NOMO-1 (cell line): Measurements from ENCODE around the gene RUNX2.

Experiments
- DNase-seq, 2 experiments: peaks; one replicate each; lab custom pipeline; 2025; ENCODE audit not compliant: unreplicated experiment in 2 of 2; lab: John Stamatoyannopoulos, UW

The RUNX2 gene

DNA sequence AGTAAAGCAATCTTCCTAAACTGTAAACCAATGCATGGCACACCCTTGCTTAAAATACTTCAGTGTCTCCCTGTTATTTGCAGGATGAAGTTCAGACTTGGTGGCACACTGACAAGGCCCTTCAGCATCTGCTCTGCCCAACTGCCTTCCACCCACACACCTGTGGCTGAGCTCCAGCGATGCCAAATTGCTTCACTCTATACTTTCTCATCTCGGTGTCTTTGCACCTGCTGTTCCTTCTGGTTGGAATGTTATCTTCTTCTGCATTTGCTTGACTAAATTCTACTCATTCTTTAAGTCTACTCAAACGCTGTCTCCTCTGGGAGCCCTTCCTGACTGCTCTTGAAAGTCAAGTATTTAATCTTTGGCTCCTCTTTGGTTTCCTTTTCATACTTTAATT lies 149.7 kb downstream of the RUNX2 start:
- DNase-seq, result peak in 1 of 2 experiments; percentile 27

DNA sequence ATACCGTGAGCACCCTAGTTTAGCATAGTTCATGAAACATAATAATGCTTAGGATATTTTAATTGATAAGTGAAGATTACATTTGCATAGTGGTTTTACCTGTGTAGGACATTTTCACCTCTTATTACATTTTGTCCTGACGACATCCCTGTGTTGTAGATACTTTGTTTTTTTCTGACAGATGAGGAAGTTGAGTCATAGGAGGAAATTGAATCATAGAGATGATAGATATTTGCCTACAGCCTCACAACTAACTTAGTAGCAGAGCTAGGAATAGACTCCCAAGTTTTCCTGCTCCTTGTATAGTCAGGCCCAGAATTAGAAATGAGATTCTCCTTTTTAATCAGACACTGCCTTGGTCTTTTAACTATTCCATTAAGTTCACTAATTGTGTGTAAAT lies 150.1 kb downstream of the RUNX2 start:
- peak in 1 of 2 experiments; percentile 82 for DNase-seq

DNA sequence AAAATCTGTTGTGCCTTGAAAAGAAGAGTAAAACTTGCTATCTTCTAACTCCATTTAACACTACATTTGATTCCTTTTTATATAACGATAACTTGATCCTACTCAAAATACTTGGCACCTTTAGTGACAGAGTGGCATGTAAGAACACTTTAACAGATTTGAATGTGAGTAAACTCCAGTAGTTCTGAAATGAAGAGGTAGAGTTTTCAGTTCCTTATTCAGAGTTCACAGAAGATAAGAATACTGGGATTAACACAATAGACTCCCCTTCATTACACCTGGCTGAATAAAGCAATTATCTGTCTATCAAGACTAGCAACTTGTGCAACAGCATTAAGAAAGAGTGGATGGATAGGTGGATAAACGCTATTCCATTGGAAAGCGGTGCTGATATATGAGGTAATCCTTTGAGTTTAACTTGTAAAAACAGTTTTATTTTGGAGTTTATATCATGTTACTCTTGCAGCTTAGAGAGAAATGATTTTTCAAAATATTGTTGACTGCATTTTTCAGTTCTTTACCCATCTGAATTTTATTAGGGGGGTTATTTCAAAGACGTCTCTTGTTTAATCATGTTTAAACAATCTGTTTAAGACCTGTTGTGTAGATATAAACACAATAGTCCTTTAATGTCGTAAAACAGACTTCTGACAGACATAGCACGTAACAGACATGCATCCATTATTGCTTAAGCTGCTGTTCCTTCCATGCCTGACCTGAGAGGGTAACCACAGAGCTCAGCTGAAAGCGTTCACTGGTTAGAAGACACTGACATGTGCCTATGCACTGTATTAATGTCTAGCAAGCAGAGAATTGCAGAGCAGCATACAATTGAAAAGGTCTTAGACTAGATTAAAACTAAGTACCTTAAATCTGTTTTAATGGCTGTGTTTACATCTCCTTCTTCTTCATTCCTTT lies 152.0 kb downstream of the RUNX2 start:
- DNase-seq, result peak in 1 of 2 experiments; percentile 20

DNA sequence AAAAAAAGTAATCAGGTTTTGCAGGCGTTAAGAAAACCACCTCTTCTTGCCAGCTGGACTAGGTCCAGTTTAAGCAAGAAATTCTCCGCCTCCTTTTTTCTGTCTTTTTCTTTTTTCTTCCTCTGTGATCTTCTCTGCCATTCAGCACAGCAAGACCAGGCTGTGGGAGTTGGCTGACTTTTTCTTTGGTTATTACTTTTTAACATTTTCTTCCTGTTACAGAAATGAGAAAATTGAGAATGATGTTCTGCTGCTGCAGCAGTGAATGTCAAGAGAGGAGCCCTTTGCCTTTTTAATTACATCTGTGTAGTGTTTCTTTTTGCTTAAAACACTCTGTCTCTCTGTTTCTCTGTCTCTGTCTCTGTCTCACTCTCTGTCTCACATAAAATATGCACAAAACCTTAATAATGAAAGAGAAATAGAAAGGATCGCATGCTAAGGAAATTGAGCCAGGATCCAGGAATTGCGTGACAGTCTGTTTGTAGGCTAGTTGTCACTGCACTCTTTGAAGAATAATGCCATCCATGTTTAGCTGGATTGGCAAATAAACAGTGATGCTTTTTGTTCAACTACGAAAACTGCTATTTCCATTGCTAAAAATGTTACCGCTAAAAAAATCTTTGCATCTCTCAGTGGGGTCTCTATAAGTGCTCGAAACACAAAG lies 152.8 kb downstream of the RUNX2 start:
- DNase-seq, result no peak

DNA sequence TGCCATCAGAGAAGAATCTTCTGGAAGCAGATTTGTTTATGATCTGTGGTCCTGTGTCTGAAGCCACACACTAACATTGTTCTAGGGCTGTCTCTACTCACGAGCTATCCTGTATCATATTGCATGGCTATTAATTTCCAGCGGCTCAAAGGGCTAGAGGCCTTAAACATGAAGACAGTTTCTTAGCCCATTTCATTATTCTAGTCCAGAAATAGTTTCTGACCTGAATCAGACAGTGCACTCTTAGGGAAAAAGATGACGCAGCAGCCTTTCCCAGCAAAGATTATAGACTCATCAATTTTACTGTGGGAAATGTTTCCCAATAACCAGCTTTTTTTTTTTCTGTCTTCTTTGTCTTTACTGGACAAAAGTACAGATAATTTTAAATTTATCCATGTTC lies 154.9 kb downstream of the RUNX2 start:
- DNase-seq, result no peak

DNA sequence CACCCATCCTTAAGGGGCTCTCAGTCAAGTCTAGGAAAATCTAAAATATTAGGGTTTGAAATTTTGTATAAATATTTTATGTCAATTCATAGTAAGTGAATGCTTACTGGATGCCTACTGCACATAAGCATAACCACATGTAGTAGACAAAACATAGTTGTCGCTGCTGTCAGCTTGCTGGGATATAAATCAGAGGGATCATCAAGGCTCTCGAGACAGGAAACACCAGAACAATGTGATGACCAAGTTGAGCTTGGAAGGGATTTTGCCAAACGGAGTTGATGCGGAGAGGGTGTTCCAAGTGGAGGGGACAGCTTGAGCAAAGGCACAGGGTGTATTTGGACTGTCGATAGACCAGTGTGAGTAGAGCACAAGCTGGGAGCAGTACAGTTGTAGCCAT lies 155.4 kb downstream of the RUNX2 start:
- DNase-seq, result no peak

DNA sequence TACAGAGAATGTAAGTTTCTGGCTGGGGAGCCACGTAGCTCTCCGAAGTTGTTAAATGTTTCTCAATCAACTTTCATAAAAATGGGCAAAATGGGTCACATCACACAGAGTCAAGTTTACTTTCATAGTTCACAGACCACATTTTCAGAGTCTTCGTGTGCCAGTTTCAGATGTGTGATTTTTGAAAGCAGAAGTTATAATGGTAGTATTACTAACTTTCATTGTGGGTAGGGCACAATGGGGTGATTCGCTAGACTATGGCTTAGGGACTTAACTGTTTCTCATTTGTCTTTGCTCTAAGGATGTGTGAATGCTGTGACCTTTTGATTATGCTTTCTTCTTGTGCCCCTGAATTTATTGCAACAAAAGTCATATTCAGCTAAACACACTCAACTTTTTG lies 158.6 kb downstream of the RUNX2 start:
- peak; percentile 25 to 40 for DNase-seq

DNA sequence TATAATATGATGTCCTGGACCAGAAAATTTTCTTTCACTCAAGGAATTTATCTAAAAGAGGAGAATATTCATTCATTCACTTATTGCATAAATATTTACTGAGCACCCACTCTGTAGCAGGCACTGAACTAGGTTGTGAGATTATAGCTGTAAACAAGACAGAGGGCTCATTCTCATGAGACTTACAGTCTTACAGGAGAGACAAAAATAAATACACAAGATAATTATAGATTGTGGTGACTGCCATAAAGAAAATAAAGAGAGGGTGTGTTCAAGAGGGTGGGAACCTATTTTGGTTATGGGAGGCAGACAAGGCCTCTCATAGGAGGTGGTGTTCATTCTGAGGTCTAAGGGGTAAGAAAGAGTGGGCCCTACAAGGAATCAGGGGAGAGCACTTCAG lies 159.5 kb downstream of the RUNX2 start:
- no peak for DNase-seq

DNA sequence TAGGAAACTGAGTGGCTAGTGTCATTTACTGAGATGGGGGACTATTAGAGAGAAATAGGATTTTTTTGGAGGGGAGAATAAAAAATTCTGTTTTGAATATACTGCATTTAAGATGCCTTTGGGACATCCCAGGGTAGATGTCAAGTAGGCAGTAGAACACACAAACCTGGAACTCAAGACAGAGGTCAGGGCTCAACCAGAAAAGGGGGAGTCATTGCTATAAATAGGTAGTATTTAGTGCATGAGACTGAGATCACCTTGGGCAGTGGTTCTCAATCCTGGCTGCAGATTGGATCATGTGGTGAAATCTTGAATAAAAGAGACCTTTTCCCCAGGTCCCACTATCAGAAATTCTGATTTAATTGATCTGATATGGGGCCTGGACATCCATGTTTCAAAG lies 160.1 kb downstream of the RUNX2 start:
- DNase-seq, result no peak

DNA sequence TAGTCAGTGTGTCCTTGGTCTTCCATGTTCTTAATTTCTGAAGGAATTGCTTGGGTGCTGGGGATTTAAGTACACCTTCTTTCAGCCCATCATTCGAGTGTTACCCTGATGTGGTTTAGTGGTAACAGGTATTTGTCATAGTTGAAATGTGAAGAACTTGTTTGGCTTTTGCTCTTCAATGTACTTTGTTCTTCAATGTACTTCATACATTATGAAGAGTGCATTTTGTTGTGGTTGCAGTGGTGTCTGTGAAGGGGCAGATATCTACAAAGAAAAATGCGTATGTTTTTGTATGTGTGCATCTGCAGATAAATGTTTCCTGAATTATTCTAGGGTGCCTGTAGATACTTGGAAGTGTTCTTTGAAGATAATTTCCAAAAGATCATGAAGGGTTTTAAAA lies 160.8 kb downstream of the RUNX2 start:
- DNase-seq, result no peak

DNA sequence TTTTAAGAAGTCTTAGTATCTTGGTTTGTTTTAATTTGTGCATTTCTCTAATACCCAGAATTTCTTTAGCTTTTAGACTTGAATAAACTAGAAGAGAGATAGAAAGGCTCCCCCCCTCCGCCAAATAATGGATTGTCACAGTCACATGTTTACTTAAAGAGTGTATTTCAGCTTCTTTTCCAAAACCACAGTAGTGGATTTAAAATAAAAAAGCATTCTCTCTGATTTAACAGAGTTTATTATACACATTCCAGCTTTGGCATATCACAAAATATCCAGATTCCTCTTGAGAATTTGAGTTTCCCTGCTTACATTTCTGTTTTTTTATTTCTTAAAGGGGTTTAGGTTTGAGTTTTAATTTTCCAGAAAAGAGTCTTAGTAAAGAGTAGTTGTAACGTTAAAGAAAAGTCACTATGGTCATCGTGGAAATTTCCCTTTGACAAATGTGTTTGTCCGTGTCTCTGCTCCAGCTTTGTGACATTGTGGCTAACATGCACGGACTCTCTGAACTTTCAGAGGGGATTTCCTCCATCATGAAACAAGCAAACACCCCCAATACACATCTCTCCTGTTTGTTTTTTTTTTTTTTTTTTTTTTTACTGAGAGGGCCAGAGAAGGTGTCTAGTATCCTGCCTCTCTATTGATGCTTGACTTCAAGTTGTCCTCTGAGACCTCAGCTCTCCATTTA lies 163.1 kb downstream of the RUNX2 start:
- DNase-seq, result no peak

DNA sequence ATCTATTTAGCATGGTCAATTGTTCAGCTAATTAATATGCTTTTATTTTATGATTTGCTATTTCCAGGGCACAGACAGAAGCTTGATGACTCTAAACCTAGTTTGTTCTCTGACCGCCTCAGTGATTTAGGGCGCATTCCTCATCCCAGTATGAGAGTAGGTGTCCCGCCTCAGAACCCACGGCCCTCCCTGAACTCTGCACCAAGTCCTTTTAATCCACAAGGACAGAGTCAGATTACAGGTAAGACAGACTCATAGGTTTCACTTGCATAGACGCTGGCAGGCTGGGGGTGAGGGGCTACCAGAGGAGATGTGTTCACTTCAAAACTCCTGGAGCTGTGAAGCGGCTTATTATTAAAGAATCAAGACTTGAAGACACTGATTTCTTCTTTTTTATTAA lies 163.7 kb downstream of the RUNX2 start:
- DNase-seq, result no peak

DNA sequence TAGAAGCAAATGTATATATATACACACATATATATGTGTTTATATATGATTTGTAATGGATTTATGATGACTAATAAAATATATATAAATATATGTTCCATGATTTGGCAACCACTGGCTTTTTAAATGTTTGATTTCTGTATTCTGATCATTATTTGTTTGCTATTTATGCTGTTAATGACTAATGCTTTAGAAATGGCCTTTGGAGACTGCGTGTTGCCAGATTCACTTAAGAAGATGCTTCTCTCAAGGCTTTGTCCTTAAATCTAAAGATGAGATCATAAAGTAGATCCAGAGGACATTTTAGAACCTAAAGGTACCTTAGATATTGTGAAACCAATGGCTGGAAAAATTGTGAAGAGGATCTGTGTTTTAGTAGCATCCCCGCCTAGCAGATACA lies 165.6 kb downstream of the RUNX2 start:
- no peak for DNase-seq

DNA sequence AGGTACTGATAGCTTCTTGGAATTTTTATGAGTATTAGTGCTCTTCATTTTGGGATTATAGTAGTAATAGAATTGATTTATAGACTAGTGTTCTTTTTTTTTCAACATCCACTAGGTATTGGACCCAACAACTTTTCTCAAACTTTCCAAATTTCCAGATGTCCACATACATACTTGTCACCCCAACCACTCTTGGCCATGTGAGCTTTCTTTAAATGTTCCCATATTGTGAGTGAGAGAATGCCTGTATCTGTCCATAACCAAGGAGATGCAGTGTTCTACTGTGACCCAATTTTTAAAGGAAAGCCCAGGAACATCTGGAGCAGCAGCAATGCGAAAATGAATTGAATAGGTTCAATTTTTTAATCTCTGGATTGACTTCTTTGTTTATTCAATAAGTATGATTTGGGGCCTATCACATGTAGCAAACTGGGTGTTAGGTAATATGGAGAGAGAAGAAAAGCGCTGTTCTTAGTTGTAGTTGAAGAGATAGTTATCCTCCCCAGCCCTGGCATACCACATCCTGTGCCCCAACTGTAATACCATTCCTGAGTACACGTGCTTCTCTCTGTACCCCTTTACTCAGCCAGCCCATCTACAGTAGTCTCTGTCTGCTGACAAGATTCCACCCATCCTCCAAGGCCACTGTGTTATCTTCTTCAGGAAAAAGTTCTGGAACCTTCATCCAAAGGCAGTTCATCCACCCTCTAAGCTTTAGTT lies 166.4 kb downstream of the RUNX2 start:
- DNase-seq, result peak; percentile 9 to 43

DNA sequence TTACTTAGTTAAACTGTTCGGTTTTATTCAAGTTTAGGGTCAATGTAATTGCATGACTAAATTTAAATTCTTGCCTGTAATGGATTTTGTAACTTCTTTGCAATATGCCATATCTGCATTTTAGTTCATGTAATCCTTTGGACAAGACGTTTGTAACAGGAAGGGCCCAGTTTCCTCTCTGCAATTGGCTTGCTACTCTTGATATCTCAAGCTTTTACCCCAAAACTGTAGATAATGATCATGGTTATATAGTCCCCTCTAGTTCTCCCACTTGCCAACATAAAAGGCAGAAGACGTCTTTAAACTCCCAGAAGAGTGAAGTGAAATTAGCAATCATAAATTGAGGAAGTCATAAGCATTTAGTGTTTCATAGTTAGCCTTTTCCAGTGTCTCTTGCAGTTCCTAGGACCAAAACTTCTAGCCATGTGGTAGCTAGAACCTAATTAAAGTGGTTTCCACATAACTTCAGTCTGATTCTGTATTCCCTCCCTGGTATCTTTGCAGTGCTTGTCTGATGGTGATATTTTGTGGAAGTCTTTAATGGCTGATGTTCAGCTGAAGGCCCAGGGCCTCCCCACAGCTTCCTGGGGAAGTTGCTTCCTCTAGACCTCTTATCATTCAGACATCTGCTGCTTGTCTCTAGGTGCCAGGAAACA lies 167.4 kb downstream of the RUNX2 start:
- DNase-seq, result peak; percentile 79 to 95

DNA sequence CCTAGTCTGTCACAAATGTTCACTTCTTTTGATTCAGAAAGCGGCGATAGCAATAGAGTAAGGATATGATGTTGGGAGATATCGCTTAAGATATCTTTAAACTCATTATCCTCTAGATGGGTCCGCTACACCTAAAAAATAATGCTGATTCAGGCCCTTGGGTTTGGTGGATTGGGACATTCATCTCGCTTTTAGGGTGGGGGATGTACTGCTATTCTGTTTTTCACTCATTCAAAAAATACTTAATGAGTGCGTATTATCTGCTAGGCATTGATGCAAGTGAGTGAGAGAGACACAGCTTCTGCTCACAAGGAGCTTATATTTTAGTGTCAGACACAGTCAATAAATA lies 167.9 kb downstream of the RUNX2 start:
- no peak for DNase-seq

DNA sequence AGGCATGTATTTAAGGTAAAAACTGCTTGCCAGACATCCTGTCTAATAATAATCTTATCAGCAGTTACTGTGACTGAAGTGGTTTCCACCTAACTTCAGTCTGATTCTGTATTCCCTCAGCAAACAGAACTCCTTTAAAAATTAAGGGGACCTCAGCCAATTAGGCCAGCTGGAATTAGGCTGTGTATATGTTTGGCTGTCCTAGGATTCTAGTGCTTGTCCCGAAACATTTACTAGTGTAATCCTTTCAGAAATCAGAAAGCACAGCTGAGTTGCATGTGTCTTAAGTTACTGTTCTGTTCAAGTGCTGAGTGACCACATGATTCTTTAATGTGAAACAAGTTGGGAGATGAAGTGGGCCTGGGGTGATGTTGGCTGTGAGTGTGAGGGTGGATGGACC lies 170.5 kb downstream of the RUNX2 start:
- no peak for DNase-seq

DNA sequence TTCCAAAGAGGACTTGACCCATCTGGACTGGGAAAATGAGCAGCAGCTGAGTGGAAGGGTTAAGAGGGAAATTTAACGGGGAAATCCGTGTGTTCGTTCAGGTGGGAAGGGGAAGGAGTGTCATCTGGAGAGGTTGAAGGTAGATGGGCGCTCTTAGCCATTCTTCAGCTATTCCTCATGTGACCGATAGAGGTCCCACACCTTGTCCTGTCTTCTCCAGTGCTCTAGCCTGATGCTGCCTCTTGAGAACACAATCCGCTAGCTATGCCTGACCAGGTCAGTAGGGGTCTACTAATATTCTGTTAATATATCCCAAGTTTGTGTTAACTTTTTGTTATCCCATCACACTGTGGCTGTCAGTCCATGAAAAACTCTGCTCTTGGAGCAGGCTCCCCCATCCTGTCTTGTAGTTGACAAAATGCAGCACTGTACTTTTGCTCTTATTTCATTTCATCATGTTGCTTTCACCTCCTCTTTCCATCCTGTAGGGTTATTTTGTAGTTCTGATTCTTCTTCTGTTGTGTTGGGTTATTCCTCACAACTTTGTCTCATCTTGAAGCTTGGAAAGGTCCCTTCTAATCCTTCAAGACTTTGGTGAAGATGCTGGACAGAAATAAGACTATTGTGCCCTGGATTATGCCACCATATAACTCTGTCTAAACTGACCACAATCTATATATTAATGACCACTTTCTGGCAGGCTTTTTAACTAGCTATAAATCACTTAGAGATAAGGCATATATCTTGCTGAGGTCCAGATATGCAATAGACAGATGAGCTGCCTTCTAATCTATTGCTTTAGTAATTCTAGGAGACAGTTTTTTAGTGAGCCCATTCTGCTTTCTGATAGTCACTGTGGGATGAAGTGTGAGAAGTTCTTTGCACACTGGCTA lies 173.0 kb downstream of the RUNX2 start:
- DNase-seq, result no peak

DNA sequence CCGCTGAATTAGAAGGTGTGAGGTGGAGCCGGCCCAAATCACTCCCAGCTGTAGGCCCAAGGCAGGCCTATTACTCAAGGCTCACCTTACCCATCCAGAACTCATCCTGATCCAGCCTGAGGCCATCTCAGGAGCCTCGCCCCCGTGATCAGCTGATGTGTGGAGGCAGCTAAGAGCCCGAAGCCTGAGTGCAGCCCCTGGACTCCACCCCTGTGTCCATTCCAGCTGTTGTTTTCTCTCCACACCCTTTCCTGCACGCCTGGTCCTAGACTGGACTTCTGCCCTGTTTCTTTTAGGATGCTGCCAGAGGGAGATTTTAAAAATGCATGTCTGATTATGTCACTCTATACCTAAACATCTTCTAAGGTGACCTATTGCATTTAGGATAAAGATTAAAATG lies 174.3 kb downstream of the RUNX2 start:
- no peak for DNase-seq

DNA sequence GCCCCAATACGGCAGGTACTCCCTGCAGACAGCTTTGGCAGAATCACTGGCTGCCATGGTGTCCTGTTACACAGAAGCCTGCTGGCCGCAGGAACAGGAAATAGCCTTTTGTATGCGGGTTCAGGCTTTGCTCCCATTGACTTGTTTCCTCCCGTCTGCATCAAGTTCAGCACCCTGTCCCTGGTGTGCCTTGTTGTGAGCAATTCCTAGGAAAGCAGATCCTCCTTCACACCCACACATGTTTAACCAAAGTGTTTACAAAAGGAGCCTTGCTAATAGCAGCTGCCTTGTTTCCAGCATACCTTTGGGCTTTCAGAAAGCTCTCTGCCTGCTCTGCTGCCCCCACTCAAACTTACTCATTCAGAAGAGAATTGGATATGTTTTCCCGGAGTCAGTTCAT lies 176.8 kb downstream of the RUNX2 start:
- no peak for DNase-seq
